IMR-90 (cell line): ENCODE measurements around the gene KIF13A.

ENCODE experiments used
- MAFK ChIP-seq: IDR thresholded peaks from 2 replicates; pipeline ENCODE4 v1.6.1; 2012; ENCODE audit warnings: low read depth, low read length, improper control_type of control experiment
- TF ChIP-seq, protein P1 (sequence below): conservative IDR thresholded peaks from 2 replicates; pipeline ENCODE4 v1.5.1; 2012; ENCODE audit warnings: mild to moderate bottlenecking, low read depth, low read length, improper control_type of control experiment

DNA sequence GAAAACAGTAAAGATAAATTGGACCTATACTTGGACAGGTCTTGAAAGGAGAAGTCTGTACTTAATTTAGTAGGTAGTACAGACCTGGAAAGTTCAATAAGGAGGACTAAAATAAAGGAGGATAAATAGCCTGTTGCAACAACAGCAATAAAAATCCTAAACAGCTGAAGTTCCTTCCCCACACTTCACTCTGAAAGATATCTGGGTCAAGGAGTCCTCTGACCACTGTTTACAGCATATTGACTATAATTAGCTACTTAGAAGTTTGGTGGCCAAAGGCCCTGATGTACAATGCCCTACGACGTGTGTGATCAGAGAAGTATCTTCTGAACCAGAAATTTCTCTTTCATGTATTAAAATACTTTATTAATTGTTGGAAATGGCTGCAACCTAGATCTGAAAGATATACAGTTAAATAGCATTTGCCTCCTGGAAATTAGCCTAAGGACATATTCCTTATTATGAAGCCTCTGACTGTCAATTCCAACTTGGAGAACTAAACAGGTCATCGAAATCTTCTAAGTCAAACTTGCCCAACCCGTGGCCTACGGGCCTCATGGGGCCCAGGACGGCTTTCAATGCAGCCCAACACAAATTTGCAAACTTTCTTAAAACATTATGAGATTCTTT is 82.8 kb downstream of the KIF13A start:
- TF ChIP-seq, protein P1, sequence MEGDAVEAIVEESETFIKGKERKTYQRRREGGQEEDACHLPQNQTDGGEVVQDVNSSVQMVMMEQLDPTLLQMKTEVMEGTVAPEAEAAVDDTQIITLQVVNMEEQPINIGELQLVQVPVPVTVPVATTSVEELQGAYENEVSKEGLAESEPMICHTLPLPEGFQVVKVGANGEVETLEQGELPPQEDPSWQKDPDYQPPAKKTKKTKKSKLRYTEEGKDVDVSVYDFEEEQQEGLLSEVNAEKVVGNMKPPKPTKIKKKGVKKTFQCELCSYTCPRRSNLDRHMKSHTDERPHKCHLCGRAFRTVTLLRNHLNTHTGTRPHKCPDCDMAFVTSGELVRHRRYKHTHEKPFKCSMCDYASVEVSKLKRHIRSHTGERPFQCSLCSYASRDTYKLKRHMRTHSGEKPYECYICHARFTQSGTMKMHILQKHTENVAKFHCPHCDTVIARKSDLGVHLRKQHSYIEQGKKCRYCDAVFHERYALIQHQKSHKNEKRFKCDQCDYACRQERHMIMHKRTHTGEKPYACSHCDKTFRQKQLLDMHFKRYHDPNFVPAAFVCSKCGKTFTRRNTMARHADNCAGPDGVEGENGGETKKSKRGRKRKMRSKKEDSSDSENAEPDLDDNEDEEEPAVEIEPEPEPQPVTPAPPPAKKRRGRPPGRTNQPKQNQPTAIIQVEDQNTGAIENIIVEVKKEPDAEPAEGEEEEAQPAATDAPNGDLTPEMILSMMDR, result no peak
- TF ChIP-seq MAFK, result no peak
